ENCODE results near the gene TWIST2. TPM values are rescaled to one million over a fixed set of nuclear protein-coding genes. Genes with fewer than 3 reads are reported as not detected.

TWIST2 gene
- total RNA-seq, 1 donor from 2014 or later: 12.9 TPM

DNA sequence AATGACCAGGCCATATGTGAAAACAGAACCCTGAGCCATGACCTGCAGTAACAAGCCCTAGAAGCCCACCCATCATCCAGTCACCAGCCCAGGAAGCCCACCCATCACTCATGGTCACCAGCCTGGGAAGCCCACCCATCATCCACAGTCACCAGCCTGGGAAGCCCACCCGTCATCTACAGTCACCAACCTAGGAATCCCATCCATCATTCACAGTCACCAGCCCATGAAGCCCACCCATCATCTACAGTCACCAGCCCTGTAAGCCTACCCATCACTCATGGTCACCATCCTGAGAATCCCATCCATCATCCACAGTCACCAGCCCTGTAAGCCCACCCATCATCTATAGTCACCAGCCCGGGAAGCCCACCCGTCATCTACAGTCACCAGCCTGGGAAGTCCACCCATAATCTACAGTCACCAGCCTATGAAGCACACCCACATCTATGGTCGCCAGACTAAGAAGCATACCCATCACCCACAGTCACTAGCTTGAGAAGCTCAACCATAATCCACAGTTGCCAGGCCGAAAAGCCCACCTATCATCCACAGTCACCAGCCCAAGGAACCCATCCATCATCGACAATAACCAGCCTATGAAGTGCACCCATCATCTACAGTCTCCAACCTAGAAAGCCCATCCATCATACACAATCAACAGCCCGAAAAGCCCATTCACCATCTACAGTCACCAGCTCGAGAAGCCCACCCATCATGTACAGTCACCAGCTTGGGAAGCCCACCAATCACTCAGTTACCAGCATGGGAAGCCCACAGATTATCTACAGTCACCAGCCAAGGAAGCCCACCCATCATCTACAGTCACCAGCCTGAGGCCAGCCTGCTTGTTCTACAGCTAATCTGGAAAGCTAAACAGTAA is 91.9 kb downstream of the TWIST2 start:
- peak; percentile 35 for DNase-seq (ENCODE audit: low spot score)

DNA sequence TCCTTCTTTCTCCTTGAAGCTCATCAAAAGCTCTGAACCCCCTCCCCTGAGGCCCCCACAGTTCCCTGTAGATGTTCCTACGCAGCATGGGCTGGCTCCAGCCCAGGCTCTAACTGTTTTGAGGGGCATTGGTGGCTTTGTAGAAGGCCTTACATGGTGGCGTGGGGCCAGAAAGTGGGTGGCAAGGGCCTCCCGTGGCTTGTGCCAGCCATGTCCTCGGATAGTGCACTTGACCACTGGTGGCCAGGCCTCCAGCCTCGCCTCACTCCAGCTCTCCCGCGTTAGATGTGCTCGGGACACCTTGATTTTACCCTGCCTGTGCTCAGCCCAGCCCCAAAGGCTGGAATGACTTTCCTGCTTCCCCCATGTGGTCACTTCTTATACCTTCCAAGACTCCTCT is 92.9 kb downstream of the TWIST2 start:
- DNase-seq (ENCODE audit: low spot score): peak; percentile 37

DNA sequence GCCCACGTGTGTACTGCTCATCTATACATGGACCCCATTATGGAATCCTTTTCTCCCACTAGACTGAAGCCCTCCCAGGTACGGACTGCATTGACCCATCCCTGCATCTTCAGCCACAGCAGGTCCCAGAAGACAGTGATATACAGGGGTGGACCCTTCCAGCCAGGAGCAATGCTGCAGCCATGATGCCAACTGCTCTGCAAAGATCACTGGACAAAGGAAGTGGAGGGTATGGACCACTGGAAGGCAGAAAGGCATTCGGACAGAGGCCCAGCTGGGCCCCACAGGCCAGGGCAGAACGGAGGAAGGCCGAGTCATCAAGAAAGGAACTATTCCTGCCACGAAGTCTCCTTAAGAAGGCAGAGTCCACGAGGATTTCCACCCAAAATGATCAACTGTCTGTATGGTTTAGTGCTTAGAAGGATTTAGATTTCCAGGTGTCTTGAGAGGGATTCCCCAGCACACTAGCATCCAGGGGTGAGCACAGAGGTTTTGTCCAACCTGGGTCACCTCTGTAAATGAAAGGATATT is 93.4 kb downstream of the TWIST2 start:
- peak; percentile 29 for DNase-seq (ENCODE audit: low spot score)

DNA sequence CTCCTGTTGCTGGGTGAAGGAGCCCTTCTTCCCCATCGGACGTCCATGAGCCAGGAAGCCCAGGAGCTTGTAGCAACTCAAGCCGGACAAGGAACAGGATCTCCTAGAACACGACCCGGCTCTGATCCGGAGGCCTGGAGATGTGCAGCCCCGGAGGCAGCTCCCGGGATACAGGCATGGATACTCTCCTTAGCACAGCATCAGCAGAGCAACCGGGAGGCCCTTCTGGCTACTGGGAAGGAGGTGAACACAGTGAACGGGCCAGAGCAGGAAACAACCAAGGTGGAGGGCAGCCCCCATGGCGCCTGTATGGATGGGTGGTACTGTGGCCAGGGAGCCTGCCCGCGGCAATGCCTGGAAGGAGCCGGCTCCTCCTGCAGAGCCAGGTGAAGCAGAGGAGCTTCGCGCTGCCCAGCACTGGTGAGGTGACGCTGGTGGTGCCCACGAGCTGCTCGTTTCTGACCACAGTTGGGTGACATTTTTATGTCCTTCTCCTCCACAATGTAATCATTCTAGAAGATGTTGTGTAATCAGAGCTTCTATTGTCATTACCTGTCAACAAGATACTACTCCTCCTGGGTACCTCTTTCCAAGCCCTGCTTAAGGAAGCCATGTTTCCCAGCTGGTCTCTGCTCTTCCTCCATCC is 94.3 kb downstream of the TWIST2 start:
- DNase-seq (ENCODE audit: low spot score): peak; percentile 30

- no peak for DNase-seq (ENCODE audit: low spot score)
These were observed 94.9 kb downstream of the TWIST2 start for GRCh38 chr2:238942726-238943300.

DNA sequence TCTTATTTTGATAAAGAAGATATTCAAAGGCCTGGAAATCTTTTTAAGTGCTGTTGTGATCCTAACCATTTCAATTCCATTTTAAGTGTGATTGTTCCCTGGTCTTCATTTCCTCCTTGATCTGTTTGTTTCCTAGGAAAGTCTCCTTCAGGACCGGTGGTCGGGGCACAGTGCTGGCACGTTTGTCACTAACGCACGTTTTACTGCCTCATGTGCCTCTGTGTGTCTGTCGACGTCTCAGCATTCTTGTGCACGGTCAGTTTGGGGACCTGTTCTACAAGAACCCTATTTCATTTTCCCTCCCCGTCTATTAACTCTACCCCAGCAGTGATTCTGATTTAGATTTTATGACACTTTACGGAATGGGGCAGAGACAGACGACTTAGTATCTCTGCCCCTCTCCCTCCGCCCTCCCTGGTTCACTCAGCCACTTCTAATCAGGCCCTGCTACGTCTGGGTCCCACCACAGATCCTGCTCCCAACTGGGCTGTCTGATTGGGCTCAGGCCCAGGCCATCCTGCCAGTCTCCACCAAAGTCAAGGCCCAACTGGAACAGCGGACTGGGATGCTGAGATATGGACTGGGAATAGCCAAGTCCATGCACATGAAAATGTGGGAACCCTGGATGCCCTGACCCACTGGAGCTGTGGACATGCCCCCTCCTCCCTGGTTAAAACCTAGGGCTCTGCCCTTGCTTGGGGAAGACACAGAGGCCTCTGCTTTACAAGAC is 95.6 kb downstream of the TWIST2 start:
- peak; percentile 40 for DNase-seq (ENCODE audit: low spot score)

DNA sequence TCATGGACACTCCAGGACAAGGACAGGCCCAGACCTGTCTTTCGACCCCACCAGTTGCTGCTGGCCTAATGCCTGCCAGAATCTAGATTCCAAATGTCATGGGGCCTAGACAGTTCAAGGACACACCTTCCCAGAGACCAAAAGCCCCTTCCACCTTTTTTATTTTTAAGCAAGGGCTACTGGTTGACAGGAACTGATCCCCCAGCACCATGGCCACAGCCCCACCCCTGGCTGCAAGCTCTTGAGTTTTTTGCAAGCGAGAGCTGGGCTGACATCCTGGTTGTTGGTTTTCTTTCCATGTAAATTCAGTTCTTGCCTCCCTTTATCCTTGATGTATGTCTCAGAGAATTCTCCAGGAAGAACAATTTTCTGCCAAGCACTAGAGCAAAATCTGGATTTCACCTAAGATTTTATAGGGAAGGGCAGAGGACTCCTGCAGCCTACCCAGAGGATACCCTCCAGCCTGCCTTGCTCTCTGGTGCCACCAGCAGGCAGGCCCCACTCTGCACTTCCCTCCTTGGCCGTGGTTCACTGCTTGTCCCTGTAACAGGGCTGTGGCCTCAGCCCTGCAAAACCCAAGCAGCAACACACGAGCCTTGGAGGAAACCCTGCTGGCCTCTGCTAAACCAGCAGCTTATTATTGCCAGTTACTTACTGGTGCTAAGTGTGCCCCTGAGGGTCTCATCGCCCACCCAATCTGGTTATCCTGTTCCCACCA is 97.7 kb downstream of the TWIST2 start:
- peak; percentile 64 for DNase-seq (ENCODE audit: low spot score)

DNA sequence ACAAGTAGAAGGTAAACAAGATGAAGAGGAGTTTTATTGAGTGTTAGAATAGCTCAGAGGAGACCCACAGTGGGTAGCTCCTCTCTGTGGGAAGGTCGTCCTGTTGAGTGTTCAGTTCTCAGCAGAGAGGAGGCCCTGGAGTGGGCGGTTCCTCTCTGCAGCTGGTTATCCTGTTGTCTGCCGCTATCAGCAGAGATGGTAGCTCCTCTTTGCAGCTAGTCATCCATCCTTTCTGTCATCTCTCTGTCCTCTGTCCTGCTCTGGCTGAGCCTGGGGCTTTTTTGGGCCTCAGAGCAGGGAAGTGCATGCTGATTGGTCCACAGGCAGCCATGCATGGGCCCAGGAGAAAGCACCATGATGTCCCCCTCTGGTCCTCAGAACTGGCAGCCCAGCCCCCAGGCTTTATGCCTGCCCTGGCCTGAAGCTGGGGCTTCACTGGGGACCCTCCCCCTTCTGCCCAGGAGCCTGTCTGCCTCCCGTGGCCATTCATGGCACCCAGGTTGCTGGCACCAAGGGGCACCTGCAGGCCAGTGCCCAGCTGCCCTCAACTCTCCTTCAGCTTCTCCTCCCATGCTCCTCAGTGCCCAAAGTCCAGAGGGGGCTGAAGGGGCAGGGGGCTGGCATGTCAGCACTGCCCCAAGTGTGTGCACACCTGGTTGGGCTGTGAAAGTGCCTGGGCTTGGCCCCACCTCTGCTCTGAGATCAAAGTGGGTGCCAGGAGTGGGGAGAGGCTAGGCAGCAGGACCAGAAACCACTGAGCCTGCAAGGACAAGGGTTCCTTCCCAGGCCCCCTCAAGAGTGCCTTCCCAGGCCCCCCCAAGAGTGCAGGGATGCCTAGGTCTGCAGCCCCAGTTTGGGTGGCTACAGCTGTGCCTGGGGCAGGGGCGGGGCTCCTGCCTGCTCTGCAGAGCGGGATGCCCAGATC is 98.7 kb downstream of the TWIST2 start:
- peak; percentile 35 for DNase-seq (ENCODE audit: low spot score)

GRCh38 chr2:238947243-238947760 is 99.4 kb downstream of the TWIST2 start:
- no peak for DNase-seq (ENCODE audit: low spot score)

DNA sequence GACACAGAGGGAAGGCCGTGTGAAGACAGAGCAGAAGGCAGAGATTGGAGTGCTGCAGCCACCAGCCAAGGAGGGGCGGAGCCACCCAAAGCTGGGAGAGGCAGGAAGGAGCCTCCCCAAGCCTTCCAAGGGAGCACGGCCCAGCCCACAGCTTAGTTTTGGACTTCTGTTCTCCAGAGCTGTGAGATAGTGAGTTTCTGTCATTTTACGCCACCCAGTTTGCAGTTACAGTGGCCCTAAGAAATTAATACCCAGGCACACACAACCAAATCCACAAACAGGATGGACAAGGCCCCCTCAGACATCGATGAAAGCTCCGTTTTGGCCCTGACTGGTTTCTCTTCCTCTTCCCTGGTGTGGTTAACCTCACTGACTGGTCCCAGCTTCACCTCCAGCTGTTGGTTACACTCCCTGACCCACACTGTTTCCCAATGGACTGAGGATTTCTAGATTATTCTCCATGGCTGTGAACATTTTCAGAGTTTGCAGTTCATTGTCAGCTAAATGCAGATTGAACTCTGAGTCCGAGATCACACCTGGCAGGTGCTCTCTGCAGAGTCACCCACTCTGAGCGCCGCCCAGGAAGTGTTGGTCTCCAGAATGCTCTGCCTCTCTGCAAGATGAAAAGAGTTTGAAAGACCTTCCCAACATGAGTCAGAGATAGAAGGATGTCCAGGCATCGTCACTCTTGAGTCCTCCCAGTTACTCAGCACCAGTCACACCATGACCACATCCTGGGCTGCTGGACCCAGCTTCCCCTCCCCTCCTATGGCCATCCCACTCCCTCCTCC is 100.2 kb downstream of the TWIST2 start:
- DNase-seq (ENCODE audit: low spot score): peak; percentile 56

GRCh38 chr2:238948765-238949641 is 101.1 kb downstream of the TWIST2 start:
- DNase-seq (ENCODE audit: low spot score): peak; percentile 29

- DNase-seq (ENCODE audit: low spot score): peak; percentile 32
These were observed 101.9 kb downstream of the TWIST2 start for GRCh38 chr2:238949710-238950345.

DNA sequence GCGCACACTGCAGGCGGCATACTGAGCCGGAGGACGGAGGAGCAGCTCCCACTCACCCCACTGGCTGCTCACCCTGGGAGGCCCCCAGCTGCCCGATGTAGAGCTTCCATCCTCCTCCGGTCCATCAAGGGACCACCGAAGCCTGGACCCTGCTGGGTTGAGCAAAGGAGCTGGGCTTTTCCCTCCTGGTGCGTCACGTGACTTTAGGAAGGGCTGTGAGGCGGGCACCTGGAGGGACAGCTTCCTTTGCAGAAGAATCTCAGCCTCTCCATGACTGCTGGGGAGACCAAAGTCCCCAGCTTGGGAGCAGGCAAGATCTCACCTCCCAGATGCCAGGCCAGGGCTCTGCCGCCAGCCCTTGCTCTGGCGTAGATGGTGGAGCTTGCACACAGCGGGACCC is 102.7 kb downstream of the TWIST2 start:
- peak; percentile 37 for DNase-seq (ENCODE audit: low spot score)

DNA sequence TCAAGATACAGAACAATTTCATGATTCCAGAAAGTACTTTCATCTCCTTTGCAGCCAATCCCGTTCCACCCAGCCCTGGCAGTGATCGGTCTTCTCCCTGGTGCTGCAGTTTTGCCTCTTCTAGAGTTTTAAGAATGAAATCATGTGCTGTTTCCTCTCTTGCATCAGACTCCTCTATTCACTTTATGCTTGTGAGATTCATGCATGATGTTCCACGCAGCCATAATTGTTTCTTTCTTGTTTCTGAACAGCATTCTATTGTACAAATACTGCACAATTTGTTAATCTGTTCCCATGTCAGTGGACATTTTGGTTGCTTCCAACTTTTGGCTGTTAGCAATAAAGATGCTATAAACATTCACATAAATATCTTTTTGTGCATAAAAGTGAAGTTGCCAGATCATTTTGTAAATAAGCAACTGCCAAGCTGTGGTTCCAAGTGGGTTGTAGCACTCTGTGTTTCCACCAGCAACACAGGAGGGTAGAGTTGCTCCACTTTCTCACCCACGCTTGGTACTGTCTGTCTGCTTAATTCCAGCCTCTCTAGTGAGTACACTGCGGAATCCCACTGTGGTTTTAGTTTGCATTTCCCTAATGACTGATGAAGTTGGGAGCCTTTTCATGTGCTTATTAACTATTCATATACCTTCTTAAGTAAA is 104.5 kb downstream of the TWIST2 start:
- DNase-seq (ENCODE audit: low spot score): peak; percentile 36

- DNase-seq (ENCODE audit: low spot score): peak; percentile 34
These were observed 107.1 kb downstream of the TWIST2 start for GRCh38 chr2:238954841-238955591.
